ENCODE measurements around the gene TRAM1L1. TPM values are rescaled to one million over a fixed set of nuclear protein-coding genes. Genes with fewer than 3 reads are reported as not detected.

The TRAM1L1 gene
- total RNA-seq, 1 donor from 2014 or later: 0.43 TPM

GRCh38 chr4:117077760-117078159, 7.6 kb downstream of the TRAM1L1 start:
- no peak overlapping the region for H3K27ac ChIP-seq
- TF ChIP-seq, protein P1, sequence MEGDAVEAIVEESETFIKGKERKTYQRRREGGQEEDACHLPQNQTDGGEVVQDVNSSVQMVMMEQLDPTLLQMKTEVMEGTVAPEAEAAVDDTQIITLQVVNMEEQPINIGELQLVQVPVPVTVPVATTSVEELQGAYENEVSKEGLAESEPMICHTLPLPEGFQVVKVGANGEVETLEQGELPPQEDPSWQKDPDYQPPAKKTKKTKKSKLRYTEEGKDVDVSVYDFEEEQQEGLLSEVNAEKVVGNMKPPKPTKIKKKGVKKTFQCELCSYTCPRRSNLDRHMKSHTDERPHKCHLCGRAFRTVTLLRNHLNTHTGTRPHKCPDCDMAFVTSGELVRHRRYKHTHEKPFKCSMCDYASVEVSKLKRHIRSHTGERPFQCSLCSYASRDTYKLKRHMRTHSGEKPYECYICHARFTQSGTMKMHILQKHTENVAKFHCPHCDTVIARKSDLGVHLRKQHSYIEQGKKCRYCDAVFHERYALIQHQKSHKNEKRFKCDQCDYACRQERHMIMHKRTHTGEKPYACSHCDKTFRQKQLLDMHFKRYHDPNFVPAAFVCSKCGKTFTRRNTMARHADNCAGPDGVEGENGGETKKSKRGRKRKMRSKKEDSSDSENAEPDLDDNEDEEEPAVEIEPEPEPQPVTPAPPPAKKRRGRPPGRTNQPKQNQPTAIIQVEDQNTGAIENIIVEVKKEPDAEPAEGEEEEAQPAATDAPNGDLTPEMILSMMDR (IDR thresholded peaks at IDR 0.05): no peak
- H3K36me3 ChIP-seq: no peaks in the 10 kb centered on the region
- no peaks in the 10 kb centered on the region for H3K27me3 ChIP-seq
- no peak overlapping the region for H3K4me3 ChIP-seq
- no peaks in the 10 kb centered on the region for H3K9me3 ChIP-seq
- intact Hi-C loops (cut with DNase I): no loop called here
- DNase-seq (ENCODE audit: low spot score in 2 of 2): no peak
- H3K4me1 ChIP-seq: no peaks in the 10 kb centered on the region

GRCh38 chr4:117068120-117068519, 17.3 kb downstream of the TRAM1L1 start:
- H3K27me3 ChIP-seq: no peaks in the 10 kb centered on the region
- H3K36me3 ChIP-seq: no peaks in the 10 kb centered on the region
- no peaks in the 10 kb centered on the region for H3K9me3 ChIP-seq
- H3K27ac ChIP-seq: no peak overlapping the region
- TF ChIP-seq, protein P1 (IDR thresholded peaks at IDR 0.05): no peak
- no peak for DNase-seq (ENCODE audit: low spot score in 2 of 2)
- no peak overlapping the region for H3K4me3 ChIP-seq
- H3K4me1 ChIP-seq: no peaks in the 10 kb centered on the region
- intact Hi-C loops (cut with DNase I): no loop called here

DNA sequence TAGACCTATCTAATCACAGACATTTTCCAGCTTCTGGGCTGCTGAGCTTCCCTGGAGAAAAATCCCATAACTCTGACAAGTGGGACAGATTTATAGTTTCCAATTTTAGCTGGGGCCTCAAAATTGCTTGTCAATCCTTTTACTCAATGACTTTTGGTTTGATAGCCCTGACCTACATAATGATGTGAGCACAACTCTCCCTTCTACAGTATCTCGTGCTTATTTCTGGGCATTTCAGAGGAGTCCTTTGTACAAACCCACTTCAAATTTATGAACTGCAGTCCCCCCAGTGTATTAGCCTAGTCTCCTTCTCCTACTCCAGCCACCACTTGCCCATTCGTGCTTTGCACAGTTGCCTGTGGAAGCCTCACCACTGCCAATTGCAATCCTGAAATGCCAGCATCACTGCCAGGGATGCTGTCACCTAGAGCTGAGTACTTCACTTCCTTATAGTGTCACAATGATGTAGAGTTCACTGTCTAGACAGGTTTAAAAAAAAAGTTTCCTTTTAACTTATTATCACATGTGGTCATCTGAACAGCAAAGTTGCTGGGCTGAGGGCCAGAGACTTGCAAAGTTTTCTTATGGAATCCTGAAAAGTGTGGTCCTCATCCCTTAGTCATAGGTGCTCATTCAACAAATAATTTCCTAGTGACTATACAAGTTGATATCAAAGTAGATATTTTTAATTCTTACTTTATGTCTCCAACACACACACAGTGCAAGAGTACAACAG, 21.2 kb downstream of the TRAM1L1 start:
- Histone ChIP-seq H3K36me3 (no peaks in the 10 kb centered on the region), H3K9me3 (no peaks in the 10 kb centered on the region), H3K27me3 (no peaks in the 10 kb centered on the region), H3K4me3 (no peak overlapping the region), H3K27ac (no peak overlapping the region), H3K4me1 (no peaks in the 10 kb centered on the region)
- DNase-seq (ENCODE audit: low spot score in 2 of 2): no peak
- intact Hi-C loops (cut with DNase I): no loop called here
- TF ChIP-seq, protein P1 (IDR thresholded peaks at IDR 0.05): no peak

DNA sequence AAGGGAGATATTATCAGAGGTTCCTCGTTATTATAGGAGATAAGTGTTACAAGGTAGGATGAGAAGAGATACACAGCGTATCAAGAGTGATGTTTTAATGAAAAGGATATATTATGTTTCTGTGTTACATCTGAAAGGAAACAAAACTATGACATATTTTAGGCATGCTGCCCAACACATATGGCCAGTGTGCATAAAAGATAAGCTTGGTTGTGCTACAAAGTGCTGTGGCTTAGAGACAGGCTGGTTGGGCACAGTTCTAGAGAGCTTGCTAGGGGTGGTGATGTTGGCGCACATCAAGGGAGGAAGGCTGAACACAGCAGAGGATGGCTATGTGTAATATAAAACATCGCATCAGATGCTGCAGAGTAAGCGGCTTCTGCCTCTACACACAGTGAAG, 42.4 kb downstream of the TRAM1L1 start:
- no peak for DNase-seq (ENCODE audit: low spot score in 2 of 2)
- H3K4me1 ChIP-seq: no peaks in the 10 kb centered on the region
- H3K27ac ChIP-seq: no peak overlapping the region
- no peaks in the 10 kb centered on the region for H3K27me3 ChIP-seq
- TF ChIP-seq, protein P1 (IDR thresholded peaks at IDR 0.05): no peak
- H3K36me3 ChIP-seq: no peaks in the 10 kb centered on the region
- no peaks in the 10 kb centered on the region for H3K9me3 ChIP-seq
- no peak overlapping the region for H3K4me3 ChIP-seq
- intact Hi-C loops (cut with DNase I): no loop called here

All from ascending aorta (tissue), 2 donors.